Activated CD8-positive, alpha-beta memory T cell treated with anti-CD3 and anti-CD28 coated beads, Interleukin-2, amount 10 ng/mL, durations not matched to agents 7 days and 5 days (primary cell): Measurements from ENCODE around the gene CFAP61. TPM values are rescaled to one million over a fixed set of nuclear protein-coding genes. Genes with fewer than 3 reads are reported as not detected.
"Not testable (repeated sequence)": the region's sequence is repeated elsewhere in the genome, so short reads cannot be mapped to it uniquely, and the experiment has no call there.

Experiments used
- ATAC-seq: fragments of 150-1000 bp; cut with Tn5 transposase; one replicate; pipeline ENCODE4 v1.10.0; 2021; ENCODE audit warnings: moderate library complexity
- CTCF ChIA-PET: fragments of 350-600 bp; sonication (Branson Sonifier 250); formaldehyde crosslinking; loops from one replicate; lab custom pipeline; 2021; ENCODE audit warnings: antibody characterized with exemption; lab: Charles Lee
- DNase-seq: peaks from one replicate; pipeline ENCODE4 v3.0.0-alpha.2; 2020
- H3K27ac Mint-ChIP-seq: one replicate; pipeline ENCODE4 v1.8.0; 2021; ENCODE audit warnings: mild to moderate bottlenecking, mixed read lengths
- H3K27me3 Mint-ChIP-seq: one replicate; pipeline ENCODE4 v1.8.0; 2021; ENCODE audit warnings: mixed read lengths
- H3K36me3 Mint-ChIP-seq: one replicate; pipeline ENCODE4 v1.8.0; 2021; ENCODE audit warnings: mild to moderate bottlenecking, mixed read lengths
- H3K4me1 Mint-ChIP-seq: one replicate; pipeline ENCODE4 v1.8.0; 2021; ENCODE audit warnings: mixed read lengths
- H3K4me3 Mint-ChIP-seq: one replicate; pipeline ENCODE4 v1.8.0; 2021; ENCODE audit warnings: mild to moderate bottlenecking, moderate library complexity, mixed read lengths
- H3K9me3 Mint-ChIP-seq: one replicate; pipeline ENCODE4 v1.8.0; 2022; ENCODE audit warnings: low read depth, mixed read lengths
- total RNA-seq, 2 experiments: library from RNA; stranded (reverse); gene quantifications; one replicate each; pipeline ENCODE4 v1.2.3, GENCODE V29; 2021

The CFAP61 gene, protein sequence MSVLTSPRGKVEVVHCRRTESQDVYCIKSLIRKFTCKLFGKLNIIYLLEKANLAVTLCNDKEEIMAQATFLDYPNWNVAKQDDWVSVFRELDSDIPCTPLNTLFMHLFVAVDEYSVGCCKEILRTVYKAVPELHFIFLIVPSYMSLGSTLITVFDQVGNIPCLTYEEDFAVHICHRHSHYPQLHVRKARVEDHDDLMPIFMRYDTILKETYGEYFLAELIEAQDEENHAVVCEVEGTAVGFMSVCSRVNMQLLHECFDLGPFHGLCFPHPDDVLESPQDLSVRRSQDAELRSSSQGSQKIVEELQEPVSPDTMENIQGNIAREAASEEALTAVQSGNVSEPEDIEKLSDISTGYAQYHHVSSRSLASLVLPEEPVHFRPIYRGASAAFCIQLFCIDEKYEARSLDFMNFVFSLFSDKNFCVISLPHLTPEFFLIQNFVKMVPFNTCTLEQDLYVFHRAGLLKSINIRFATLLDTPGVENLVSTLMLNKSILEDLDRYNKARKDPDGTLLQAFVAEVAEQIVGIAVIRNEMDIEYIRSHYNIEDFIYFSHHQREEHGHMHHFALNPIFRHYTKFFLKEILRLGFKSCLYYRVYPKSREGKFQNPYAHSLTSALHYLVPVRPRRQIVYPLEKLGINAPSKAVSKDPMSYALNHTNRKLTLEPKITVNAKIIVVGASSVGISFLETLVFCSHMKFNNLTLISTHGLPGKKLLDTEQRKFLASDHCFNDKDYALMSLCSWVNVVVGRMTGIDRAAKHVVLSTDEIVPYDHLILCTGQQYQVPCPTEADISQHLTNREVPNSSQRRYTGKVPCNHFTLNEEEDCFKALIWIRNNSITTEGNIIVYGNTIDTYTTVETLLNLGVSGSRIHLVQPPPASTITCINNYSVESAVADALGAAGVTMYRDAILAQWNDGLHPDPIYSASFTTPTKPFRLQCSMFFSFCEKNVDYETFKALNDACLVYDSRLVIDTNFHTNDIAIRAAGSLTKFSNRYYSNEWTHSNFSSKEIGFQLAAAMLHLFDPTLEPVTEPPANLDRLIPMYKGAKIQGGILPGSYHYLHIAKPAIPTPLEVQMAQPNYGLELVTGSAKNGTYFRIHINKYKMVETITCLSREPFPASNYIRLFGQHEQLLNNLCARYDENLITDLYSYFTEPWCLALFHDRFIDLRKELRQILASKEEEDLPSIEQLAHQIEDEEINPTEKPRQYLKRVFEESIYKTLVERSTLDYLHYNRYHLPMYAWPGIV
- not detected for total RNA-seq

DNA sequence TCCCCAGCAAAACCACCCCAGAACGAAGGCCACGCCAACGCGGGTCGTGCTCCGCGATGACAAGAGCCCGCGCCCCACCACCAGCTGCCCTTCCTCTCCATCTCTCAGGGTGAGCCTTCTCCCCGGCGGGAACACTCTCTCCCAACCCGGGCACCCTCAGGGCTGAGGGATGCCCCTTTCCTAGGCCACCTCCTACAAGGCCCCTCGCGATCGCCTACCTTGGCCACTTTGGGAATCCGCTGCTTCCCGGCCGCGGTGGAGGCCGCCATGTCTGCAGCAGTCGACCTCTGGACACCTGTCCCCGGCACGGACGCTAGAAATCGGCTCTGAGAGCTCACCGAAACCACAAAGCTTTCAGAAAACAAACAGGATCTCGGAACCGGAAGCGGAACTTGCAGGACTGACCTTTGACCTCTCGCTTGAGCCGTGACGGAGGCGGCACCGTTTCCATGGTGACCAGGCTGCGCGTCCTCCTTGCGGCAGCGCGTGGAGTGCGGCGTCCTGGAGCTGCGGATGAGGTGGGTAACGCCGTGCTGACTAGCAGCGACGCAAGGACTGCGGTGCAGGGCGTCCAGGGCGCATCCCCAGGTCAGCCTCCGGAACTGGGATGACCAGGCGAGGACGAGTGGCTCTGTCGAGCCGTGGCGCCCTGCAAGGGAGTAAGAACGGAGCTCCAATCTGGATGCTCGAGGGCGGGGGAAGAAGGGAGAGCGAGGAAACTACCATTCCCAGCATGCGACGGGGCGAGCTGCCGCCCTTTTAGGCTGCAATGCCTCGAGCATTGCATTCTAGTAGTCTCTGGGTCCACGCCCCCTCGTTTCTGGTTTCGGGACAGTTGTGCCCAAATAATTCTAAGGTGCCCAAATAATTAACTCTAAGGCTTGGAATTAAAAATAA, at the start of gene CFAP61, which contains the start of gene CRNKL1:
Gene CFAP61, plus strand, starts transcription at position 459 of the 897 bp plus-strand sequence. CDS start 4,122 bp downstream, outside the sequence.
Gene CRNKL1, minus strand, starts transcription at position 393 of the 897 bp plus-strand sequence. Its CDS starts 124 bp downstream, at position 269.
- peak within 1 kb of the TSS; percentile 94 for H3K27ac Mint-ChIP-seq
- ATAC-seq (peak; percentile 93), DNase-seq (peak; percentile 98)
- peaks cover 22% of the 10 kb centered on the region for H3K36me3 Mint-ChIP-seq
- no peaks in the 10 kb centered on the region for H3K27me3 Mint-ChIP-seq
- H3K4me3 Mint-ChIP-seq, result peak within 1 kb of the TSS; percentile 97
- no peaks in the 10 kb centered on the region for H3K9me3 Mint-ChIP-seq
- peaks cover 22% of the 10 kb centered on the region for H3K4me1 Mint-ChIP-seq
- CTCF ChIA-PET, result interaction anchor here (0.7 to 2.6 kb wide), 7 partner anchors 19 to 1545 kb away, joined by 3 to 24 read pairs (median 3); partner anchors contain the start of gene NAA20

- Mint-ChIP-seq H3K4me1 (peaks cover 9% of the 10 kb centered on the region), H3K4me3 (peak overlapping the region; percentile 3), H3K27me3 (peaks cover 62% of the 10 kb centered on the region), H3K9me3 (no peaks in the 10 kb centered on the region), H3K27ac (no peak overlapping the region), H3K36me3 (no peaks in the 10 kb centered on the region)
- no peak for ATAC-seq
- CTCF ChIA-PET, result interaction anchor here (1.0 kb wide), 1 partner anchor 13 kb away, joined by 6 read pairs; the partner anchor contains the start of gene NAA20
- DNase-seq, result no peak
Observed at GRCh38 chr20:20003031-20003954, 49.0 kb upstream of the CFAP61 start.

- CTCF ChIA-PET, H3K4me1 Mint-ChIP-seq, H3K9me3 Mint-ChIP-seq, ATAC-seq, H3K36me3 Mint-ChIP-seq, H3K27ac Mint-ChIP-seq, DNase-seq, H3K4me3 Mint-ChIP-seq: not testable (repeated sequence)
- H3K27me3 Mint-ChIP-seq, result peaks cover 60% of the 10 kb centered on the region
Observed at GRCh38 chr20:20003955-20004322, 48.4 kb upstream of the CFAP61 start.

DNA sequence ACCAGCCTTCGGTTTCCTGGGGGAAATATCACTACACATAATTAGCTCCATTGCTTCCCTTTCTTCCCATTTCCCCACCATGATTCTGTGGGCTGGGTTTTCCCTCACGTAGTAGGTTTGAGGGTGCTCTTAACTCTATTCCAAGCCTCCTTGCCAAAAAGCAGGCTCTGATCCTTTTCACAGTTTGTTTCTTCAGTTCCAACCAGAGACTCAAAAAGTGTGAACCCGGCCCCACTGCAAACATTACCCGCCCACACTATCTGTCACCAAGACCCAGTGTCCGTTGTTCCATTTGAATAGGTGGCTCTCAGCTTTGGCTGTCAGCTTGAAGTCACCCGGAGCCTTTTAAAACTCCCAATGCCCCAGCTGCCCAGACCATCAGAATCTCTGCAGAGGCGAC, 47.0 kb upstream of the CFAP61 start:
- CTCF ChIA-PET, result no interaction called here
- H3K27me3 Mint-ChIP-seq, result peaks cover 62% of the 10 kb centered on the region
- no peak overlapping the region for H3K4me3 Mint-ChIP-seq
- H3K36me3 Mint-ChIP-seq, result no peaks in the 10 kb centered on the region
- H3K4me1 Mint-ChIP-seq, result peaks cover 9% of the 10 kb centered on the region
- no peak overlapping the region for H3K27ac Mint-ChIP-seq
- DNase-seq (no peak), ATAC-seq (no peak)
- H3K9me3 Mint-ChIP-seq, result no peaks in the 10 kb centered on the region

DNA sequence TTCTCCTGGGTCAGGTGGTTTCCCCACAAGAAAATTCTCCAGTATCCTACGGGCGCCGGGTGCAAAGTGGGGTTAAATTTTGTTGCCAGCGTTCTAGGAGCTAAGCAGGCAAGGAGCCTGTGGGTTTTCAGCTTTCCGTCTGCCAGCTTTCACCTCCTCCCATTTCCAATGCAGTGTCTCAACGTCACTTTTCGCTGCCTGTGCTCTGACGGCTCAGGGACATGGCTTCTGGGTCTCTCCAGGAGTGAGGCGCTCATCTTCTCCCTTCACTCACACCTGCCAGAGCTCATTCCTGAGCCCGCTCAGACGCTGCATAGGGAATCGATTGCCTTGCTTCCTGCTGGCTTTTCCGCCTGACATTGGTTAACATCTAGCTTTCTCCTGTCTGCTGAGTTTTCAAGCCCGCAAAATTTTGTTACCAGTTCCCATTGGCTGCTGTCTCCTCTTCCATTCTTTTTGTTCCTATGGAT, 42.5 kb upstream of the CFAP61 start:
- peaks cover 35% of the 10 kb centered on the region for H3K27me3 Mint-ChIP-seq
- no peaks in the 10 kb centered on the region for H3K9me3 Mint-ChIP-seq
- H3K4me1 Mint-ChIP-seq, result peaks cover 3% of the 10 kb centered on the region
- no peaks in the 10 kb centered on the region for H3K36me3 Mint-ChIP-seq
- no peak overlapping the region for H3K4me3 Mint-ChIP-seq
- CTCF ChIA-PET, result interaction anchor here (1.2 kb wide), 1 partner anchor 42 kb away, joined by 4 read pairs; the partner anchor contains the start of genes CFAP61 and CRNKL1
- DNase-seq (no peak), ATAC-seq (no peak)
- H3K27ac Mint-ChIP-seq, result no peak overlapping the region

- ATAC-seq (no peak), DNase-seq (no peak)
- Mint-ChIP-seq H3K4me3 (no peak overlapping the region), H3K4me1 (peaks cover 6% of the 10 kb centered on the region), H3K27ac (no peak overlapping the region), H3K27me3 (peaks cover 28% of the 10 kb centered on the region), H3K36me3 (no peaks in the 10 kb centered on the region), H3K9me3 (no peaks in the 10 kb centered on the region)
- CTCF ChIA-PET, result no interaction called here
Observed at GRCh38 chr20:20010639-20011500, 41.5 kb upstream of the CFAP61 start.

- Mint-ChIP-seq H3K9me3 (no peaks in the 10 kb centered on the region), H3K27ac (no peak overlapping the region), H3K4me1 (peaks cover 12% of the 10 kb centered on the region), H3K27me3 (peaks cover 26% of the 10 kb centered on the region), H3K36me3 (no peaks in the 10 kb centered on the region), H3K4me3 (no peak overlapping the region)
- CTCF ChIA-PET, result no interaction called here
- DNase-seq (no peak), ATAC-seq (no peak)
Observed at GRCh38 chr20:20012541-20012940, 39.8 kb upstream of the CFAP61 start.

- H3K27me3 Mint-ChIP-seq, result peaks cover 14% of the 10 kb centered on the region
- CTCF ChIA-PET, result interaction anchor here (0.8 kb wide), 1 partner anchor 37 kb away, joined by 3 read pairs; no protein-coding TSS in a partner anchor
- H3K9me3 Mint-ChIP-seq, result no peaks in the 10 kb centered on the region
- H3K4me1 Mint-ChIP-seq, result peaks cover 30% of the 10 kb centered on the region
- H3K36me3 Mint-ChIP-seq, result peaks cover 3% of the 10 kb centered on the region
- no peak overlapping the region for H3K27ac Mint-ChIP-seq
- no peak overlapping the region for H3K4me3 Mint-ChIP-seq
- ATAC-seq (no peak), DNase-seq (no peak)
Observed at GRCh38 chr20:20014659-20015058, 37.7 kb upstream of the CFAP61 start.

DNA sequence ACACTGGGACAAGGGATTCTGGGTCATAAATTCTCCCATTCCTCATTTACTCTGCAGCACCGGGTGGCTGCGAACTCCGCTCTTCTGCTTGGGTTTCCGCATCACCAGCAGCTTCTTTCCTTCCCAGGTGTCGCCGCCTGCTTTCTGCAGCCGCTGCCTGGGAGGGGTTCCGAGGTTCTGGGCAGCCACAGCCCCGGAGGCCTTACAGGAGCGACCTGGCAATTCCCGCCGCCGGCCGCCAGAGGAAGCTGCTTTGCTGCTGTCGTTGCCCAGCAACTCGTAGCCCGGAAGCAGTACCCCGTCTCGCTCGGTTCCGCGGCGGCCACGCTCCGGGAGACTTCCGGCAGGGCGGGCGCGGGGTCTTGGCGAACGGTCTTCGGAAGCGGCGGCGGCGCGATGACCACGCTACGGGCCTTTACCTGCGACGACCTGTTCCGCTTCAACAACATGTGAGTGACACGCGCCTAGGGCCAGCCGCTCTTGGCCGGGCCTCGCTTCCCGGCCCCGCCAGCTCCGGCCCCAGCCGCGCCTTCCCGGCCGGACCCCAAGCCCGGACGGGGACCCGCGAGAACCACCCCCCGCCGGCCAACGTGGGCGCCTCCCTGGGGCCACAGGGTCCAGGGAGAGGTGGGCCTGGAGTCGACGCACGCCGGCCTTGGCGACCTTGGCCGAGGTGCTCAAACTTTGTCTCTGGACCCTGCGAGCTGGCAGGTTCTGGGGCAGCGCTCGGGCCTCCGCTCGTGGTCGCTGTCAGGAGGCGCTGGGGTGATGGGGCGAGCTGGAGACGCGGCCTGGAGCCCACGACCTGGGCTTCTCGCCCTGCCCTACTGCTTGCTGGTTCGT, 35.1 kb upstream of the CFAP61 start, which contains the start of gene NAA20:
Gene NAA20, plus strand, starts transcription at position 362 of the 843 bp plus-strand sequence. Its CDS starts 35 bp downstream, at position 397.
- ATAC-seq (peak; percentile 95), DNase-seq (peak; percentile 95)
- Mint-ChIP-seq H3K9me3 (no peaks in the 10 kb centered on the region), H3K36me3 (peaks cover 3% of the 10 kb centered on the region), H3K4me3 (peak within 1 kb of the TSS; percentile 93), H3K27me3 (peaks cover 4% of the 10 kb centered on the region), H3K27ac (peak within 1 kb of the TSS; percentile 87), H3K4me1 (peaks cover 51% of the 10 kb centered on the region)
- CTCF ChIA-PET, result interaction anchor here (0.9 to 3.2 kb wide), 6 partner anchors 9 to 35 kb away, joined by 3 to 24 read pairs (median 6); partner anchors contain the start of genes CFAP61 and CRNKL1

- CTCF ChIA-PET, result interaction anchor here (1.7 to 3.2 kb wide), 3 partner anchors 9 to 34 kb away, joined by 7 to 24 read pairs (median 17); partner anchors contain the start of genes CFAP61 and CRNKL1
- DNase-seq (peak; percentile 46), ATAC-seq (peak; percentile 34)
- Mint-ChIP-seq H3K36me3 (peaks cover 3% of the 10 kb centered on the region), H3K27me3 (no peaks in the 10 kb centered on the region), H3K27ac (peak overlapping the region; percentile 80), H3K9me3 (no peaks in the 10 kb centered on the region), H3K4me3 (peak overlapping the region; percentile 93), H3K4me1 (peaks cover 57% of the 10 kb centered on the region)
Observed at GRCh38 chr20:20017844-20018185, 34.5 kb upstream of the CFAP61 start.
